ENCODE results near the gene GOLGA6L22. TPM values are rescaled to one million over a fixed set of nuclear protein-coding genes. Genes with fewer than 3 reads are reported as not detected.

GOLGA6L22 gene, protein sequence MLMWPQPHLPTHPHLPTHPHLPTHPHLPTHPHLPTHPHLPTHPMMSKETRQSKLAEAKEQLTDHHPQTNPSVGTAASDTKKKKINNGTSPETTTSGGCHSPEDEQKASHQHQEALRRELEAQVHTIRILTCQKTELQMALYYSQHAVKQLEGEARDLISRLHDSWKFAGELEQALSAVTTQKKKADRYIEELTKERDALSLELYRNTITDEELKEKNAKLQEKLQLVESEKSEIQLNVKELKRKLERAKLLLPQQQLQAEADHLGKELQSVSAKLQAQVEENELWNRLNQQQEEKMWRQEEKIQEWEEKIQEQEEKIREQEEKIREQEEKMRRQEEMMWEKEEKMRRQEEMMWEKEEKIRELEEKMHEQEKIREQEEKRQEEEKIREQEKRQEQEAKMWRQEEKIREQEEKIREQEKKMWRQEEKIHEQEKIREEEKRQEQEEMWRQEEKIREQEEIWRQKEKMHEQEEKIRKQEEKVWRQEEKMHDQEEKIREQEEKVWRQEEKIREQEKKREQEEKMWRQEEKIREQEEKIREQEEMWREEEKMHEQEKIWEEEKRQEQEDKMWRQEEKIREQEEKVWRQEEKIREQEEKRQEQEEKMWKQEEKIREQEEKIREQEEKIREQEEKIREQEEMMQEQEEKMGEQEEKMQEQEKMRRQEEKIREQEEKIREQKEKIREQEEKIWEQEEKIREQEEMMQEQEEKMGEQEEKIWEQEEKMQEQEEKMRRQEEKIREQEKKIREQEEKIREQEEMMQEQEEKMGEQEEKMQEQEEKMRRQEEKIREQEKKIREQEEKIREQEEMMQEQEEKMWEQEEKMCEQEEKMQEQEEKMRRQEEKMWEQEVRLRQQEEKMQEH
- not detected in 2 replicates for total RNA-seq

DNA sequence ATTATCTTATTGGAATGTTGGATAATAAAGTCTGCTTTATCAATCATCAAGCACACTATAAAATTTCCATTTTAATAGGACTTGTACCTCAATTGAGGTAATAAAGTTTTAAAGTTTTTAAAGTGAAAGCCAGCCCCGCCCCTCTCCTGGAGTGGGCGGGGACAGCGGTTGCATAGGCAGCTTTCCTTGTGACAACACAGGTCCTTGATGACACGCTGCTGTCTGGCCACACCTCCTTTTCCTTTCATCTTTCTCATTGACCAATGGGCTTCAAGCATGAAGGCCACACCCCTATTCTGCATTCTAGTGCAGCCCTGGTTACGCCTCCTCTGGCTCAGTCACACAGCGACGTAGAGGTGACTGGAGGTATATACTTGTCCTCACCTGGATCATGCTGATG is at the start of gene GOLGA6L22:
GOLGA6L22 (plus strand) TSS at position 301 of the 400 bp plus-strand sequence; CDS start at position 392, 91 bp downstream.

